NB4 (cell line): Measurements from ENCODE around the gene MRPL24.

Source experiments
- DNase-seq: peaks from one replicate; pipeline ENCODE4 v3.0.0; 2010; ENCODE audit warnings: low read depth
- H3K4me3 ChIP-seq: one replicate; pipeline ENCODE4 v1.5.1; 2011; ENCODE audit warnings: mild to moderate bottlenecking, low read depth, low read length, moderate library complexity
- CTCF ChIP-seq: IDR thresholded peaks from one replicate; pipeline ENCODE4 v1.5.1; 2012; ENCODE audit warnings: low read depth, low read length
- MAX ChIP-seq: IDR thresholded peaks from 2 replicates; pipeline ENCODE4 v1.6.1; 2011; ENCODE audit warnings: low read depth, low read length
- MYC ChIP-seq: IDR thresholded peaks from 2 replicates; pipeline ENCODE4 v1.6.1; 2011; ENCODE audit warnings: low read depth, low read length
- POLR2A ChIP-seq: IDR thresholded peaks from 2 replicates; pipeline ENCODE4 v1.6.1; 2011; ENCODE audit warnings: mild to moderate bottlenecking; ENCODE audit not compliant: insufficient read length; ENCODE audit errors: extremely low read depth

Gene MRPL24

GRCh38 chr1:156752843-156753482 lies 12.1 kb upstream of the MRPL24 start:
- H3K4me3 ChIP-seq, result peak overlapping the region; percentile 82
- TF ChIP-seq CTCF (no peak), MYC (no peak), POLR2A (no peak), MAX (peak; percentile 21; the same call in 1 of the 2 replicates)
- DNase-seq, result peak; percentile 44

GRCh38 chr1:156751757-156752481 lies 11.0 kb upstream of the MRPL24 start:
- DNase-seq, result peak; percentile 99
- TF ChIP-seq CTCF, result no peak
- TF ChIP-seq MYC, result peak; percentile 78; the same call in 1 of the 2 replicates
- TF ChIP-seq POLR2A, result peak; percentile 69
- TF ChIP-seq MAX, result peak; percentile 84
- H3K4me3 ChIP-seq, result peak overlapping the region; percentile 99

GRCh38 chr1:156751451-156751756 lies 10.5 kb upstream of the MRPL24 start, which contains the start of gene HDGF:
TSS of gene HDGF (minus strand) at chr1:156751675. CDS start at chr1:156751429, 246 bp downstream.
- no peak for DNase-seq
- peak within 1 kb of the TSS; percentile 99 for H3K4me3 ChIP-seq
- TF ChIP-seq CTCF (no peak), MAX (no peak), MYC (no peak), POLR2A (no peak)

GRCh38 chr1:156750711-156751450 lies 10.0 kb upstream of the MRPL24 start:
- H3K4me3 ChIP-seq, result peak overlapping the region; percentile 99
- TF ChIP-seq CTCF (no peak), MAX (peak; percentile 57), MYC (peak; percentile 78)
- DNase-seq, result peak; percentile 74

GRCh38 chr1:156750191-156750672 lies 9.3 kb upstream of the MRPL24 start:
- DNase-seq, result peak; percentile 88
- H3K4me3 ChIP-seq, result peak overlapping the region; percentile 99
- TF ChIP-seq CTCF, result no peak
- TF ChIP-seq POLR2A, result no peak
- TF ChIP-seq MAX, result peak; percentile 46; the same call in 1 of the 2 replicates
- TF ChIP-seq MYC, result peak; percentile 54
